Right lobe of liver (tissue), 6 donors: ENCODE results near the gene KCND3. TPM values are rescaled to one million over a fixed set of nuclear protein-coding genes. Genes with fewer than 3 reads are reported as not detected.

Experiments
- ATAC-seq, 4 donors: fragments of 200-7000 bp; cut with Tn5 transposase; one replicate each; pipeline ENCODE4 v1.9.1; 2020; ENCODE audit warnings: mild to moderate bottlenecking in 4 of 4, moderate library complexity in 4 of 4
- DNase-seq, 3 donors: peaks; one replicate each; pipeline ENCODE4 v3.0.0-alpha.2; 2020
- H3K27ac ChIP-seq, 3 donors: fragments of 200-600 bp; one replicate each; pipeline ENCODE4 v1.8.0; 2022
- H3K27me3 ChIP-seq, 2 donors: fragments of 200-600 bp; one replicate each; pipeline ENCODE4 v1.8.0; 2022
- H3K36me3 ChIP-seq, 4 donors: fragments of 200-600 bp; sonication (generic) in 1 of 4; one replicate each; pipeline versions ENCODE4 v1.5.1 to v1.8.0; 2017 to 2022; ENCODE audit warnings: control low read depth in 1 of 4
- H3K4me1 ChIP-seq, 4 donors: fragments of 200-600 bp; sonication (generic) in 1 of 4; one replicate each; pipeline versions ENCODE4 v1.5.1 to v1.8.0; 2017 to 2022; ENCODE audit warnings: control low read depth in 1 of 4
- H3K4me3 ChIP-seq, 3 donors: fragments of 200-600 bp; one replicate each; pipeline ENCODE4 v1.8.0; 2022
- H3K9me3 ChIP-seq, 4 donors: fragments of 200-600 bp; sonication (generic) in 1 of 4; one replicate each; pipeline versions ENCODE4 v1.5.1 to v1.8.0; 2017 to 2022; ENCODE audit warnings: control low read depth in 1 of 4
- POLR2A ChIP-seq: fragments of 450-650 bp; IDR thresholded peaks from one replicate; pipeline ENCODE4 v1.6.1; 2017; ENCODE audit warnings: antibody characterized with exemption, mild to moderate bottlenecking
- WGBS: methylation state at CpG from one replicate; pipeline ENCODE4 v1.1.6; 2018; ENCODE audit warnings: low coverage, low lambda C conversion rate; ENCODE audit not compliant: insufficient coverage; ENCODE audit errors: missing lambda C conversion rate; 5-methylcytosine and 5-hydroxymethylcytosine counted together
- intact Hi-C, 2 donors: fragments of 100-400 bp; cut with DNase I; formaldehyde crosslinking; loops; one replicate each; pipeline versions ENCODE4 v1.11.2 to v1.14.1; 2022
- total RNA-seq, 6 experiments: library from RNA; depleted of rRNA in 2 of 6; stranded (reverse); fragments of >200 nt in 2 of 6; fragmentation: NEBNext Ultra II Directional in 3 of 6; extraction: Animal tissue kit (Norgen Biotek cat#: 25700) in 3 of 6; gene quantifications; one replicate each; pipeline versions ENCODE4 v1.1.0 to v1.2.4, GENCODE V29; 2016 to 2023
- TF ChIP-seq, protein P1 (sequence below), 4 donors: fragments of 200-600 bp in 3 of 4; fragments of 450-650 bp in 1 of 4; IDR thresholded peaks; one replicate each; pipeline versions ENCODE4 v1.5.1 to v1.8.0; 2016 to 2022; ENCODE audit warnings: antibody characterized with exemption in 4 of 4, mild to moderate bottlenecking in 2 of 4
- donor health status: DM: no; HTN: yes; CAD: no.
- donor health status: DM: no; HTN: no; CAD: no.
- donor health status: DM: no; HTN: no; CAD: no.
- donor health status: DM: no; HTN: yes; CAD: no.
- donor health status: DM: no; HTN: yes; CAD: no.

Gene KCND3
- total RNA-seq, 6 experiments from 2014 or later: 8.1 to 25.5 (median 16.2) TPM

DNA sequence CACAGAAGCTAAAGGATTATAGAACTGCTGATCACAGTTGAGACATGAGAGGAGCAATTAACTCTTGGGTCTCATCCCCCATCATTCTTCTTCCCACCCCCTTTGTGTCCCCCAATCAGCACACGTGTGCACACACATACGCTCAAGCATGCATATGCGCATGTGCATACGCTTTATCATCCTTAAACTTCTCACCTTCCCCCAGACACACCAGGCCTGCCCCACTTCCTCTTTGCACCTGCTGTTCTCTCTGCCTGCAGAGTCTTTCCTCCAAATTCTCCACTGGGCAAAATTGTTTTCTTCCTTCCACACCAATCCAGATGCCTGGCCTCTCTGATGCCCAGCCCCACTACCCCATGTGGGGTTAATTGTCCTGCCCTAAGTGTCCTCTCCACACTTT lies 13.0 kb upstream of the KCND3 start:
- no peak for DNase-seq
- H3K27me3 ChIP-seq: no peaks in the 10 kb centered on the region
- intact Hi-C loops: no loop called here
- WGBS: 66% methylated on average over 4 of the region's 4 CpGs
- no peak overlapping the region for H3K27ac ChIP-seq
- no peak overlapping the region for H3K4me3 ChIP-seq
- TF ChIP-seq, protein P1, sequence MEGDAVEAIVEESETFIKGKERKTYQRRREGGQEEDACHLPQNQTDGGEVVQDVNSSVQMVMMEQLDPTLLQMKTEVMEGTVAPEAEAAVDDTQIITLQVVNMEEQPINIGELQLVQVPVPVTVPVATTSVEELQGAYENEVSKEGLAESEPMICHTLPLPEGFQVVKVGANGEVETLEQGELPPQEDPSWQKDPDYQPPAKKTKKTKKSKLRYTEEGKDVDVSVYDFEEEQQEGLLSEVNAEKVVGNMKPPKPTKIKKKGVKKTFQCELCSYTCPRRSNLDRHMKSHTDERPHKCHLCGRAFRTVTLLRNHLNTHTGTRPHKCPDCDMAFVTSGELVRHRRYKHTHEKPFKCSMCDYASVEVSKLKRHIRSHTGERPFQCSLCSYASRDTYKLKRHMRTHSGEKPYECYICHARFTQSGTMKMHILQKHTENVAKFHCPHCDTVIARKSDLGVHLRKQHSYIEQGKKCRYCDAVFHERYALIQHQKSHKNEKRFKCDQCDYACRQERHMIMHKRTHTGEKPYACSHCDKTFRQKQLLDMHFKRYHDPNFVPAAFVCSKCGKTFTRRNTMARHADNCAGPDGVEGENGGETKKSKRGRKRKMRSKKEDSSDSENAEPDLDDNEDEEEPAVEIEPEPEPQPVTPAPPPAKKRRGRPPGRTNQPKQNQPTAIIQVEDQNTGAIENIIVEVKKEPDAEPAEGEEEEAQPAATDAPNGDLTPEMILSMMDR (IDR thresholded peaks at IDR 0.05): no peak
- no peak for TF ChIP-seq POLR2A
- no peak for ATAC-seq
- no peaks in the 10 kb centered on the region for H3K4me1 ChIP-seq
- no peaks in the 10 kb centered on the region for H3K36me3 ChIP-seq
- no peaks in the 10 kb centered on the region for H3K9me3 ChIP-seq

DNA sequence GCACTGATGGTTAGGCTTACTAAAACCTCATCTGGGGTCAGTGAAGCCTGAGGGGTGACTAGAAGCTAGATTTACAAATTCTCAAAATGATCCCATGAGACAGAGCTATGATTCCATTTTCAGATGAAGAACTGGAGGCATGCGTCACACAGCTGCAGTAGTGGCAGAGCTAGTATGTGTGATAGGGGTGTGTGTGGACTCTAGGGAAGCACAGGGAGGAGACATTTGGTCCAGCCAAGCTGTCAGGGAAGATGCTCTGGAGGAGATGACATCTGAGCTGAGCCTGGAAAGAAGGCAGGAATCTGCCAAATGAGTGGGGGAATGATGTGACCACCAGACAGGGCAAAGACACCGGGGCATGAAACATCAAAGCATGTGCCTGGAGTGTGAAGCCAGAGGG lies 12.0 kb upstream of the KCND3 start:
- H3K4me1 ChIP-seq: no peaks in the 10 kb centered on the region
- no peaks in the 10 kb centered on the region for H3K9me3 ChIP-seq
- H3K36me3 ChIP-seq: no peaks in the 10 kb centered on the region
- H3K27ac ChIP-seq: no peak overlapping the region
- intact Hi-C loops: no loop called here
- DNase-seq (no peak), ATAC-seq (no peak)
- TF ChIP-seq, protein P1 (IDR thresholded peaks at IDR 0.05): no peak
- TF ChIP-seq POLR2A: no peak
- H3K4me3 ChIP-seq: no peak overlapping the region
- H3K27me3 ChIP-seq: no peaks in the 10 kb centered on the region
- 70% methylated on average over 2 of the region's 2 CpGs for WGBS

DNA sequence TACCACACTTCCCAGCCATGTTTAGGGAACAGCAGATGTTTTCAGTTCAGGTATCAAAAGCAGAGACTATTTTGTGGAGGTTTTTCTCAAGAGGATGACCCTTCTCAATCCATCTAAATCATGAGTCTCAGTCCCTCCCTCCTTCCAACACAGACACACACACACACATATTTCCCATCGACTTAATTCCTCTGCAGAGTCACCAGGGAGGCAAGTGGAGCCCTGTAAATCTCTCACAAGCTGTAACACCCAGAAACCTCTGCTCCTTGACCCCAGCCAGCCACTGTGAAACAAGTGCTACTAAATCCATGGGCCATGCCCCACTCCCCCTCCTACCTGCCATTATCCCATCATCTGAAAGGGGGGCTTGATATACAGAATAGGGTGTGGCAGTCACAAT lies 10.6 kb upstream of the KCND3 start:
- TF ChIP-seq POLR2A: no peak
- TF ChIP-seq, protein P1 (IDR thresholded peaks at IDR 0.05): no peak
- DNase-seq (no peak), ATAC-seq (no peak)
- WGBS: 57% methylated on average over 1 of the region's 1 CpG
- Histone ChIP-seq H3K36me3 (no peaks in the 10 kb centered on the region), H3K27ac (no peak overlapping the region), H3K4me1 (no peaks in the 10 kb centered on the region), H3K4me3 (no peak overlapping the region), H3K9me3 (no peaks in the 10 kb centered on the region), H3K27me3 (no peaks in the 10 kb centered on the region)
- intact Hi-C loops: no loop called here

DNA sequence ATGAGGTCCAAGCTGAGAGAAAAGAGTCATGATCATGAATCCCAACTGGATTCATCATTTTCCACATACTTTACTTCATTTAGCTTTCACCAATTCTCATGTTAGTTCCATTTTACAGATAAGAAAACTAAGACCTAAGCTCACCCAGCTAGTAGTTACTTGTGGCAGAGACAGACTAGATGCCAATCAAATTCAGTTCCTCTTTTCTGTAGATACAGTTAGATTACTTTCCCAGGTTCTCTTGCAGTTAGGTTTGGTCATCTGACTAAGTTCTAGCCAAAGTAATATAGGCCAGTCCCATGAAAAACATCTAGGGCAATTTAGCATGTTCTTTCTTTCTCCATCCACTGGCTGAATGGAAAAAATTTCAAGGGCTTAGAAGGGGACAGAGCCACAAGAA lies 8.9 kb upstream of the KCND3 start:
- no peaks in the 10 kb centered on the region for H3K9me3 ChIP-seq
- TF ChIP-seq, protein P1 (IDR thresholded peaks at IDR 0.05): no peak
- no peak for TF ChIP-seq POLR2A
- DNase-seq (no peak), ATAC-seq (no peak)
- no peaks in the 10 kb centered on the region for H3K4me1 ChIP-seq
- H3K4me3 ChIP-seq: no peak overlapping the region
- no peaks in the 10 kb centered on the region for H3K27me3 ChIP-seq
- no peaks in the 10 kb centered on the region for H3K36me3 ChIP-seq
- H3K27ac ChIP-seq: no peak overlapping the region
- intact Hi-C loops: no loop called here

DNA sequence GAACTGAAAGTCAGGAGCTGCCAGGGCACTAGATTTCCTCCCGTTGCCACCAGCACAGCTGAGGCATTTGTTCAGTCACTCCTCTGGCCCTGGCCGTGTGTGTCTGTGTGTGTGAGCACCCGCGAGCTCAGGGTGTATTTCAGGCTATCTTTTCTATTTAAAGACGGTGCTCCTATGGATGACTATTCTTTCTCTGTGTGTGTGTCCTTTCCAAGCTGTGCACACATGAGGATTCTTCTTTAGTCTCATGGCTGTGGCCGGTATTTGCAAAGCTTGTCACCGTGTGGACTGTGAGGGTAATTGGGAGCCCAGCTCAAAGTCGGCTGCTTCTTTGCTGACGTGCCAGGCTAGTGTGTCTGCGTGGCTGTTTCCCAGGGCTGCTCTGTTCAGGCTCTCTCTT lies 3.0 kb upstream of the KCND3 start:
- DNase-seq (no peak), ATAC-seq (no peak)
- no peak for TF ChIP-seq POLR2A
- TF ChIP-seq, protein P1 (IDR thresholded peaks at IDR 0.05): no peak
- no peaks in the 10 kb centered on the region for H3K36me3 ChIP-seq
- peaks cover 0 to 16% (median 7%) of the 10 kb centered on the region in 4 donors for H3K4me1 ChIP-seq
- no peak overlapping the region for H3K4me3 ChIP-seq
- no peak overlapping the region for H3K27ac ChIP-seq
- intact Hi-C loops: no loop called here
- no peaks in the 10 kb centered on the region for H3K27me3 ChIP-seq
- WGBS: 73% methylated on average over 3 of the region's 10 CpGs
- H3K9me3 ChIP-seq: no peaks in the 10 kb centered on the region
